Measurements from ENCODE around the gene PEDS1. TPM values are rescaled to one million over a fixed set of nuclear protein-coding genes. Genes with fewer than 3 reads are reported as not detected.

Gene PEDS1
- total and polyA plus RNA-seq, 9 donors: 7.5 to 18.2 (median 12.4) TPM

Other genes with a start within 250 kb of the PEDS1 start
- gene SPATA2, start 238.2 kb downstream of the PEDS1 start, total RNA-seq: 1 to 10 TPM; 2.3 to 9.8 (median 6.4) TPM
- 1 to 10 TPM; 4.7 to 6.0 TPM for gene SPATA2, start 238.2 kb downstream of the PEDS1 start, polyA plus RNA-seq
- gene RNF114, start 217.3 kb downstream of the PEDS1 start, total RNA-seq: 100 to 1,000 TPM in 2 of 7 donors, 10 to 100 TPM in 5; 54.0 to 186 (median 73.2) TPM
- 10 to 100 TPM; 44.2 to 61.6 TPM for gene RNF114, start 217.3 kb downstream of the PEDS1 start, polyA plus RNA-seq
- gene SNAI1, start 170.7 kb downstream of the PEDS1 start, total RNA-seq: 1 to 10 TPM; 1.1 to 9.0 (median 1.7) TPM
- gene SNAI1, start 170.7 kb downstream of the PEDS1 start, polyA plus RNA-seq: 1 to 10 TPM in 1 of 2 donors, under 1 TPM in 1; 0.95 to 5.5 TPM
- 10 to 100 TPM; 51.0 to 90.3 (median 77.2) TPM for gene UBE2V1, start 40.6 kb downstream of the PEDS1 start, total RNA-seq
- gene UBE2V1, start 40.6 kb downstream of the PEDS1 start, polyA plus RNA-seq: 100 to 1,000 TPM in 1 of 2 donors, 10 to 100 TPM in 1; 43.6 to 189 TPM
- 100 to 1,000 TPM in 5 of 7 donors, 10 to 100 TPM in 2; 84.1 to 296 (median 153) TPM for gene CEBPB, start 37.1 kb upstream of the PEDS1 start, total RNA-seq
- gene CEBPB, start 37.1 kb upstream of the PEDS1 start, polyA plus RNA-seq: 10 to 100 TPM; 15.7 to 19.2 TPM

Measured in ovary (tissue), 9 donors.